Activated CD4-positive, alpha-beta T cell treated with anti-CD3 and anti-CD28 coated beads, Interleukin-2, amount 10 ng/mL, durations not matched to agents 7 days and 5 days (primary cell): ENCODE data around the gene PCSK5. TPM values are rescaled to one million over a fixed set of nuclear protein-coding genes. Genes with fewer than 3 reads are reported as not detected.
"Not testable (repeated sequence)": the region's sequence is repeated elsewhere in the genome, so short reads cannot be mapped to it uniquely, and the experiment has no call there.

Source experiments
- CTCF ChIA-PET: fragments of 350-600 bp; sonication (Branson Sonifier 250); formaldehyde crosslinking; loops from one replicate; lab custom pipeline; 2021; ENCODE audit warnings: antibody characterized with exemption; lab: Charles Lee
- POLR2A ChIA-PET: fragments of 350-600 bp; sonication (Branson Sonifier 250); formaldehyde crosslinking; loops from one replicate; lab custom pipeline; 2021; ENCODE audit warnings: antibody characterized with exemption; lab: Charles Lee
- DNase-seq: peaks from one replicate; pipeline ENCODE4 v3.0.0-alpha.2; 2020
- H3K27ac Mint-ChIP-seq: one replicate; pipeline ENCODE4 v1.8.0; 2021; ENCODE audit warnings: mild to moderate bottlenecking, moderate library complexity, mixed read lengths
- H3K27me3 Mint-ChIP-seq: one replicate; pipeline ENCODE4 v1.8.0; 2021; ENCODE audit warnings: mixed read lengths
- H3K36me3 Mint-ChIP-seq: one replicate; pipeline ENCODE4 v1.8.0; 2021; ENCODE audit warnings: low read depth, mixed read lengths
- H3K4me1 Mint-ChIP-seq: one replicate; pipeline ENCODE4 v1.8.0; 2021; ENCODE audit warnings: mixed read lengths
- H3K4me3 Mint-ChIP-seq: one replicate; pipeline ENCODE4 v1.8.0; 2021; ENCODE audit warnings: mild to moderate bottlenecking, moderate library complexity, mixed read lengths
- H3K9me3 Mint-ChIP-seq: one replicate; pipeline ENCODE4 v1.8.0; 2021; ENCODE audit warnings: mixed read lengths
- total RNA-seq, 2 experiments: library from RNA; stranded (reverse); gene quantifications; one replicate each; pipeline ENCODE4 v1.2.3, GENCODE V29; 2021

PCSK5 gene
- total RNA-seq, 2 experiments from 2014 or later: 3.9 to 4.3 TPM

DNA sequence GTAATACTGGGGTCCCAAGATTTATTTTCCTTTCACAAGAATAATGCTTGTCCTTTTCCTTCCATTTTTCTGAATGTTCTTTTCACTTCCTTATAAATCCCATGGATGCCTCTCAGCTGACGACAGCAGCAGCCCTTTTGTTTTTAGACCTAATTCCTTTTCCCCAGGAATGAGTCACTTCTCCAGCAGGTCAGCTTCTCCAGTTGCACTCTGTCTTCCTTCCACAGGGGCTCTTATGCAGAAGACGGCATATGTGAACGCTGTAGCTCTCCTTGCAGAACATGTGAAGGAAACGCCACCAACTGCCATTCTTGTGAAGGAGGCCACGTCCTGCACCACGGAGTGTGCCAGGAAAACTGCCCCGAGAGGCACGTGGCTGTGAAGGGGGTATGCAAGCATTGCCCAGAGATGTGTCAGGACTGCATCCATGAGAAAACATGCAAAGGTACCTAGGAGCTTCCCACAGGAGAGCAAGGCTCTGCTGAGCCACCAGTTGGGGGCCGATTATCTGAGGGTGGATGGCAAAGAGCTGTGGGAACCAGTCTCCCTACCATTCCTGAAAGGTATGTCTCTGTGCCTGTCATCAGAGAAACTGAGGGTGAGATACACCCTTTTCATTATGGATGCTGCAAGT is 430.8 kb downstream of the PCSK5 start:
- H3K4me3 Mint-ChIP-seq: no peak overlapping the region
- H3K27me3 Mint-ChIP-seq: no peaks in the 10 kb centered on the region
- H3K4me1 Mint-ChIP-seq: no peaks in the 10 kb centered on the region
- H3K36me3 Mint-ChIP-seq: no peaks in the 10 kb centered on the region
- no peak overlapping the region for H3K27ac Mint-ChIP-seq
- H3K9me3 Mint-ChIP-seq: no peaks in the 10 kb centered on the region
- ChIA-PET POLR2A (no interaction called here), CTCF (no interaction called here)
- DNase-seq: no peak

DNA sequence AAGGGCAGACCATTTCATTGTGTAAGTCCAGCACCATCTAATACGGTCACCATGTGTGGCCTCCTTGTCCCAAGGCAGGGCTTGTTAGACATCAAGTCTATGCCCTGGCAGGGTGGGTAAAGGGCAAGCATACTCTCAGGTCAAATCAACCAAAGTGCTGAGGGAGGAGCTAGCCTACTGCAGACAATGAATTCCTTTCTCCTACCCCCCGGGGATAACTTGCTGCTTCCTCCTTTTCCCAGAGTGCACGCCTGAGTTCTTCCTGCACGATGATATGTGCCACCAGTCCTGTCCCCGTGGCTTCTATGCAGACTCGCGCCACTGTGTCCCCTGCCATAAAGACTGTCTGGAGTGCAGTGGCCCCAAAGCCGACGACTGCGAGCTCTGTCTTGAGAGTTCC is 432.3 kb downstream of the PCSK5 start:
- Mint-ChIP-seq H3K4me1 (no peaks in the 10 kb centered on the region), H3K4me3 (no peak overlapping the region), H3K27me3 (no peaks in the 10 kb centered on the region), H3K36me3 (no peaks in the 10 kb centered on the region), H3K27ac (no peak overlapping the region), H3K9me3 (no peaks in the 10 kb centered on the region)
- ChIA-PET CTCF (no interaction called here), POLR2A (no interaction called here)
- no peak for DNase-seq

DNA sequence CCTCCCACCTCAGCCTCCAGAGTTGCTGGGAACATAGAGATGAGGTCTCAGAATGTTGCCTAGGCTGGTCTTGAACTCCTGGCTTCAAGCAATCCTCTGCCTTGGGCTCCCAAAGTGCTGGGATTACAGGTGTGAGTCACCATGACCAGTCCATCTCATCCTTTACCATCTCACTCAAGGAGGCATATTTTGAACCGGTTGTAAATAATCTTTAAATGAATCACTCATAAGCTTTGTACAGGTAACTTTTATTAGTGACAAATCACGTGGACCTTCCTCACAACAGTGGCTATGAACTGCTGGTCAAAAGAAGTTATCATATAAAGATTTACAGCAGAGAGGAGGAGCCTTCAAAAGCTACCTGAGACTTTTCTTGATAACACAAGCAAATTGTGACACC is 433.0 kb downstream of the PCSK5 start:
- H3K27me3 Mint-ChIP-seq: no peaks in the 10 kb centered on the region
- ChIA-PET POLR2A (no interaction called here), CTCF (interaction anchor here (0.7 kb wide), 1 partner anchor 37 kb away, joined by 6 read pairs; no protein-coding TSS in a partner anchor)
- H3K9me3 Mint-ChIP-seq: no peaks in the 10 kb centered on the region
- no peaks in the 10 kb centered on the region for H3K4me1 Mint-ChIP-seq
- H3K27ac Mint-ChIP-seq: no peak overlapping the region
- H3K4me3 Mint-ChIP-seq: no peak overlapping the region
- no peak for DNase-seq
- H3K36me3 Mint-ChIP-seq: no peaks in the 10 kb centered on the region

DNA sequence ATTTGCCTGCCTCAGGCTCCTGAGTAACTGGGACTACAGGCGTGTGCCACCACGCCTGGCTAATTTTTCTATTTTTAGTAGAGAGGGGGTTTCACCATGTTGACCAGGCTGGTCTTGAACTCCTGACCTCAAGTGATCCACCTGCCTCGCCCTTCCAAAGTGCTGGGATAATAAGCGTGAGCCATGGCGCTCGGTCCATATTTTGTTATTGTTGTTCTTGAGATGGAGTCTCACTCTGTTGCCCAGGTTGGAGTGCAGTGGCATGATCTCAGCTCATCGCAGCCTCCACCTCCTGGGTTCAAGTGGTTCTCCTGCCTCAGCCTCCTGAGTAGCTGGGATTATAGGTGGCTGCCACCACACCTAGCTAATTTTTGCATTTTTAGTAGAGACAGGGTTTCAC is 433.6 kb downstream of the PCSK5 start:
- DNase-seq, H3K4me1 Mint-ChIP-seq, H3K36me3 Mint-ChIP-seq, H3K27me3 Mint-ChIP-seq, H3K4me3 Mint-ChIP-seq, CTCF ChIA-PET, H3K27ac Mint-ChIP-seq, H3K9me3 Mint-ChIP-seq, POLR2A ChIA-PET: not testable (repeated sequence)

DNA sequence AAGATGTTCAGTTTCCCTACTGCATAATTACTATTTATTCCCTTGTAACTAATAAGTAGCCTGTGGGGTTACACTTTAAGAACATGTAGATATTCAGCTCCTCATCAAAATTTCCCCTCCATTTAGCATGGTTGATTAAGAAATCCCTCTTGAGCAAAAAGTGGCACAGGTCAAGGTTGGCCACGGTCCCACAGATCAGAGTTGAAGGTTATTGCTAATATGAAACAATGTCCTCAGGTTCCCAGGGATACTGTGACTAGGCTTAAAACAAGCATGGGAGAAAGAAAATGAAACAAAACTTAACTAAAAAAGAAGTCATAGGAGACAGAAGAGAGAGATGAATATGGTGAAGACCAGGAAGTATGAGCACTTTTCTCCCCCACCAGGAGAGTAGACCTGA is 439.6 kb downstream of the PCSK5 start:
- H3K27ac Mint-ChIP-seq: no peak overlapping the region
- no peaks in the 10 kb centered on the region for H3K9me3 Mint-ChIP-seq
- ChIA-PET CTCF (no interaction called here), POLR2A (no interaction called here)
- H3K36me3 Mint-ChIP-seq: no peaks in the 10 kb centered on the region
- DNase-seq: no peak
- peaks cover 2% of the 10 kb centered on the region for H3K27me3 Mint-ChIP-seq
- H3K4me3 Mint-ChIP-seq: no peak overlapping the region
- no peaks in the 10 kb centered on the region for H3K4me1 Mint-ChIP-seq

DNA sequence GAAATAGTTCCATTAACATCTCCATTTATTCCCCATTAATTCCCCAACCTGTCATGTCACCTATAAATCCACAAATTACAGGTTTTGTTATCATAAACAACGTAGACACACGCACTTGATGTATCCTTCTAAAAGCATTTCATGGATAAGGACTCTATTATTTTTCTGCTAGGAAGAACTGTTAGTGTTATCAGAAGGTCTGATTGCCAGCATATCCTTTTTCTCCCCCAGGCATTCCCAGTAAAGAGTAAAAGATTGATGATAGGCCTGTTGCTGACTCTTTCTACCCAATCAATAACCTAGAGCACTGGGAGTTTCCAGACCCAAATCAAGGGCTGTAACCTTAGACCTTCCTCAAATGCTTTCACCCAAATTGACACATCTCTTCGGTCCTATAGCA is 442.9 kb downstream of the PCSK5 start:
- H3K36me3 Mint-ChIP-seq: no peaks in the 10 kb centered on the region
- no peaks in the 10 kb centered on the region for H3K4me1 Mint-ChIP-seq
- ChIA-PET POLR2A (no interaction called here), CTCF (no interaction called here)
- peaks cover 4% of the 10 kb centered on the region for H3K27me3 Mint-ChIP-seq
- H3K4me3 Mint-ChIP-seq: no peak overlapping the region
- H3K9me3 Mint-ChIP-seq: no peaks in the 10 kb centered on the region
- no peak overlapping the region for H3K27ac Mint-ChIP-seq
- no peak for DNase-seq

DNA sequence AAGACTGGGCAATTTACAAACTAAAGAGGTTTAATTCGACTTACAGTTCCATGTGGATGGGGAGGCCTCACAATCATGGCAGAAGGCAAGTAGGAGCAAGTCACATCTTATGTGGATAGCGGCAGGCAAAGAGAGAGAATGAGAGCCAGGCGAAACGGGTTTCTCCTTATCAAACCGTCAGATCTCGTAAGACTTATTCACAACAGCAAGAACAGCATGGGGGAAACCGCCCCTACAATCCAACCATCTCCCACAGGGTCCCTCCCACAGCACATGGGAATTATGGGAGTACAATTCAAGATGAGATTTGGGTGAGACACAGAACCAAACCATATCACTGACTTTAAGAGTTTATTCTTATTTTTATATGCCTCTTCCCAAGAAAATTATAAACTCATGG is 443.5 kb downstream of the PCSK5 start:
- Mint-ChIP-seq H3K9me3 (no peaks in the 10 kb centered on the region), H3K4me1 (no peaks in the 10 kb centered on the region), H3K27ac (no peak overlapping the region), H3K27me3 (peaks cover 7% of the 10 kb centered on the region), H3K36me3 (no peaks in the 10 kb centered on the region), H3K4me3 (no peak overlapping the region)
- ChIA-PET POLR2A (no interaction called here), CTCF (no interaction called here)
- DNase-seq: no peak

DNA sequence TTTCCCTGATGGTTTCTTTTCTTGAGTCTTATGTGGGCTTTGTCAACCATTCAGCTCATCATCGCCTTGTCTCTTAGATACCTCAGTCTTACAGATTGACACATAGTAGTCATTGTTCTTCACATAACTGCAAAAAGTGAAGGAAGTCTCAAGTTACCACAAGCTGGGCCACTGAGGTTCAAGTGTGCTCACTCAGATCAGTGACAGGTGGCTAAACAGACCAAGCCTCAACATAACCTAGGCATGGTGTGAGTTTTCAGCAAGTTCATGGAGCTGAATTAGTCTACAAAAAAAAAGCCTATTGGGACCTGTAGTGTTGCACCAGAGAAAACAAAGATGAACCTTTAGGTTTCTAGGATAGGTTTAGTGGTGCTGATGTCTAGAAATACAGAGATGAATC is 445.6 kb downstream of the PCSK5 start:
- H3K27me3 Mint-ChIP-seq: peaks cover 7% of the 10 kb centered on the region
- DNase-seq: no peak
- H3K9me3 Mint-ChIP-seq: no peaks in the 10 kb centered on the region
- H3K36me3 Mint-ChIP-seq: no peaks in the 10 kb centered on the region
- no peaks in the 10 kb centered on the region for H3K4me1 Mint-ChIP-seq
- no peak overlapping the region for H3K27ac Mint-ChIP-seq
- H3K4me3 Mint-ChIP-seq: no peak overlapping the region
- ChIA-PET CTCF (no interaction called here), POLR2A (no interaction called here)

DNA sequence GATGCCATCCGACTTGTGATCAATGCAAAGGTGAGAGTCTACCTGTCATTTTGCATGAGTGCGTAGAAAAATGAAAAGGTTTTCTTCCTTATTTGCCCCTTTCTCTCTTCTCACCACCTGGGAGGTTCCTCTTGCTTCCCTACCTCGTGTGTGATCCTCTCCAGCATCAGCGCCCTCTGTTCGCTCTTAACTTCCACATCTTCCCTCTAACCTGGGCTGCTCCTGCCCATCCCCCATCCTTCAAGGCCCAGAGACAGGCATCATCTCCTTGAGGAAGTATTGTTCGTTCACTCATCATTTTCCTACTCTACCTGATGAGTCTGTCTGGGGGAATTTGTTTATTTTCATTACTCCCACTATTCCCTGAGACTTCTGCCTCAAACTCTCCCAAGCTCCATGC is 447.9 kb downstream of the PCSK5 start:
- H3K4me1 Mint-ChIP-seq: no peaks in the 10 kb centered on the region
- ChIA-PET POLR2A (no interaction called here), CTCF (interaction anchor here (0.5 to 0.7 kb wide), 2 partner anchors 311 to 399 kb away, joined by 3 to 4 read pairs; no protein-coding TSS in a partner anchor)
- DNase-seq: no peak
- H3K4me3 Mint-ChIP-seq: no peak overlapping the region
- H3K27me3 Mint-ChIP-seq: peaks cover 16% of the 10 kb centered on the region
- H3K9me3 Mint-ChIP-seq: no peaks in the 10 kb centered on the region
- H3K27ac Mint-ChIP-seq: no peak overlapping the region
- no peaks in the 10 kb centered on the region for H3K36me3 Mint-ChIP-seq

DNA sequence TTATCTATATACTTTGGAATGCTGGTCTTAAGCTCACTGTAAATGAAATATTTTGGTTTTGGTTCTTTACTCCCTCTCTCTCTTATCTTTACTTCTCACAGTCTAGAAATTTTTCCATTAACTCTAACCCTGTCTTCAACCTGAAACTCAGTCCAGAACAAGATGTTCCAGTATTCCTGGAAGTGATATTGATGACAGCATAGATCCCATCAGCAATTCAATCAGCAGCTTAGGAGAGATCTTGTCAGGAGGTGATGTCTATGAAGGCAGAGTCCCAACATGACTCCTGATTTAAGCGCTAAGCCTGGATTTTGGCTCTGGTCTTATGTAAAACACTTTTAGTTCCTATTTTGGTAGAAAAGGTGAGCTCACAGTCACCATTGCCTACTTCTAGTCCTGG is 451.1 kb downstream of the PCSK5 start:
- H3K36me3 Mint-ChIP-seq: no peaks in the 10 kb centered on the region
- POLR2A ChIA-PET: no interaction called here
- no peak overlapping the region for H3K27ac Mint-ChIP-seq
- no peaks in the 10 kb centered on the region for H3K4me1 Mint-ChIP-seq
- CTCF ChIA-PET: interaction anchor here (0.6 kb wide), 1 partner anchor 33 kb away, joined by 4 read pairs; no protein-coding TSS in a partner anchor
- no peaks in the 10 kb centered on the region for H3K9me3 Mint-ChIP-seq
- peaks cover 16% of the 10 kb centered on the region for H3K27me3 Mint-ChIP-seq
- no peak overlapping the region for H3K4me3 Mint-ChIP-seq
- DNase-seq: no peak

DNA sequence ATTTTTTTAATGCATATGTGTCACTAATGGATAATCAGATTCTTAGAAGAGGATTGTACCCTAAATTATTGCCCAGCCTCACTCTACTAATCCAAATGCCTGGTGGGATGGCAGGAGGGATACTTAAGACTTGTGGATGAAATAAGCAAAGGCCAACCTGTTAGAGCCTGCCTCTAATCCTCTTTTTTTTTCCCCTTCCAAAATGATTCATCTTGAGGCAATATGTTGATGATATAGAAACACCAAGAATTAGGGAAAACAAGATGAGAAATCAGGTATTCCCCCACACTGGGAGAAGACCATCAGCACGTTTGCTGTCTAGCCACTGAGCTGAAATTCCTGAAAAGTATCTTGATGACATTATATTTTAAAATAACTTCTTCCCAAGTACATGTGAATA is 451.7 kb downstream of the PCSK5 start:
- CTCF ChIA-PET: no interaction called here
- no peaks in the 10 kb centered on the region for H3K36me3 Mint-ChIP-seq
- no peak overlapping the region for H3K4me3 Mint-ChIP-seq
- peaks cover 16% of the 10 kb centered on the region for H3K27me3 Mint-ChIP-seq
- no peak overlapping the region for H3K27ac Mint-ChIP-seq
- no peaks in the 10 kb centered on the region for H3K4me1 Mint-ChIP-seq
- POLR2A ChIA-PET: no interaction called here
- no peaks in the 10 kb centered on the region for H3K9me3 Mint-ChIP-seq
- DNase-seq: no peak

DNA sequence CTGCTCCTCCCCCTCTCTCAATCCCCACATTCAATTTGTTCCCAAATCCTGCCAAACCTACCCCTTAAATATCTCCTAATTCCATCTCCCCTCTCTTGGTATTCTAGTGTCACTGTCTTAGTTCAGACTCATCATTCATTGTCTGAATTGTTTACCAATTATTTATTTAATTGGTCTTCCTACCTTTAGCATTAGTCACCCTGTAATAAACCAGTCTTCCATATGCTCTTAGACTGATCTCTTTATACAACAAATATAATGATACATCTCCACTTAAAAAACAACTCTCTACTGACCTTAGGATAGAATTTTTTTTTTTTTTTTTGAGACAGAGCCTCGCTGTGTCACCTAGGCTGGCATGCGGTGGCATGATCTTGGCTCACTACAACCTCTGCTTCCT is 452.4 kb downstream of the PCSK5 start:
- ChIA-PET CTCF (no interaction called here), POLR2A (no interaction called here)
- Mint-ChIP-seq H3K9me3 (no peaks in the 10 kb centered on the region), H3K27me3 (peaks cover 14% of the 10 kb centered on the region), H3K4me1 (no peaks in the 10 kb centered on the region), H3K27ac (no peak overlapping the region), H3K36me3 (no peaks in the 10 kb centered on the region), H3K4me3 (no peak overlapping the region)
- no peak for DNase-seq

DNA sequence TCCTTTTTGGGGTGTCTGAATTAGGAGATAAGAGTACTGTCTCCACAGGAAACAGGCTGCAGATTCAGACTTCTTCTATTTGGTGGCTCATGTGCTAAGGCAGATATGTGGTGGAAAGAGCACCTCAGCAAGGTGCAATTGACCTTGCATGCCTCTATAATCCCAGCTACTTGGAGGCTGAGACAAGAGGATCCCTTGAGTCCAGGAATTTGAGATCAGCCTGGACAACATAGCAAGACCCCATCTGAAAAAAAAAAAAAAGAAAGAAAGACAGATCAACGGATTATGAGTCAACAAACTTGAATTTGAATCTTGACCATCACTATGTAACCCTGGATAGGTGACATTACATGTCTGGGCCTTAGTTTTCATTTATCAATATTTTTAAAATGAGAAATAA is 459.4 kb downstream of the PCSK5 start:
- no peak overlapping the region for H3K27ac Mint-ChIP-seq
- no peaks in the 10 kb centered on the region for H3K4me1 Mint-ChIP-seq
- H3K36me3 Mint-ChIP-seq: no peaks in the 10 kb centered on the region
- ChIA-PET CTCF (no interaction called here), POLR2A (interaction anchor here (0.6 kb wide), 1 partner anchor 22 kb away, joined by 3 read pairs; no protein-coding TSS in a partner anchor)
- H3K4me3 Mint-ChIP-seq: no peak overlapping the region
- no peaks in the 10 kb centered on the region for H3K9me3 Mint-ChIP-seq
- peaks cover 3% of the 10 kb centered on the region for H3K27me3 Mint-ChIP-seq
- no peak for DNase-seq

DNA sequence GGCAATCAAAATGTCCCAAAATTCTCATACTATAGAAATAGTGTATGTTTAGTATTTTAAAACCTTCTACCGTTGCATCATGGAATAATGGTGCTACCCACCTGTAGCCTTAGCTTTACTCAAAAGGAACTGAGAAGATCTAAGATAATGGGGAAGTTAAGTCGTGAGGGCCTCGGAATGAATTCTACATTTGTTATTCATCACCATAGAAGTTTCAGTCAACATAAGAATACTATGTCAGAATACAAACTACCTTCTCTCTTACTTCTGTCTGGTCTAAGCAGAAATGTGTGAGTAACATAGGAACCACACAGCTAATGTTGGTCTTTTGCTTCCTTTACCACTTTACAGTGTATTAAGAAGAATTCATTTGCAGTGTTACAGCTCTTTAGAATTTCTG is 460.5 kb downstream of the PCSK5 start:
- no peaks in the 10 kb centered on the region for H3K9me3 Mint-ChIP-seq
- H3K4me1 Mint-ChIP-seq: no peaks in the 10 kb centered on the region
- H3K27ac Mint-ChIP-seq: no peak overlapping the region
- no peak overlapping the region for H3K4me3 Mint-ChIP-seq
- CTCF ChIA-PET: no interaction called here
- peaks cover 3% of the 10 kb centered on the region for H3K27me3 Mint-ChIP-seq
- H3K36me3 Mint-ChIP-seq: no peaks in the 10 kb centered on the region
- POLR2A ChIA-PET: no interaction called here
- DNase-seq: no peak
